B cell (primary cell): Measurements from ENCODE around the gene METRNL.

Experiments
- CTCF ChIP-seq: fragments of 200-600 bp; IDR thresholded peaks from one replicate; pipeline ENCODE4 v1.8.0; 2022; ENCODE audit warnings: antibody characterized with exemption, mild to moderate bottlenecking
- EZH2 ChIP-seq: IDR thresholded peaks from 2 replicates; pipeline ENCODE4 v1.6.1; 2012; ENCODE audit warnings: borderline replicate concordance, low read depth, mild to moderate bottlenecking, moderate library complexity, low read length; ENCODE audit not compliant: insufficient read depth, poor library complexity, severe bottlenecking

- no peak for TF ChIP-seq CTCF
- no peak for TF ChIP-seq EZH2
These were observed 9.5 kb downstream of the METRNL start for GRCh38 chr17:83088909-83089308.
